Smooth muscle cell (in vitro differentiated cells): ENCODE results near the gene CTH. TPM values are rescaled to one million over a fixed set of nuclear protein-coding genes. Genes with fewer than 3 reads are reported as not detected.

Experiments used
- DNase-seq: peaks from one replicate; lab custom pipeline; 2025; ENCODE audit not compliant: unreplicated experiment; lab: John Stamatoyannopoulos, UW
- H2AFZ ChIP-seq: fragments of 200-600 bp; sonication (generic); 2 replicates; pipeline ENCODE4 v1.6.0; 2016; ENCODE audit warnings: antibody characterized with exemption, low read depth, mild to moderate bottlenecking
- H3F3A ChIP-seq: fragments of 200-600 bp; sonication (generic); 2 replicates; pipeline ENCODE4 v1.6.0; 2017; ENCODE audit warnings: antibody characterized with exemption, low read depth
- H3K27ac ChIP-seq: fragments of 200-600 bp; sonication (generic); 2 replicates; pipeline ENCODE4 v1.5.1; 2016; ENCODE audit warnings: low read depth, mild to moderate bottlenecking
- H3K27me3 ChIP-seq: fragments of 200-600 bp; sonication (generic); 2 replicates; pipeline ENCODE4 v1.6.1; 2016; ENCODE audit warnings: low read depth, mild to moderate bottlenecking
- H3K36me3 ChIP-seq: fragments of 200-600 bp; sonication (generic); 2 replicates; pipeline ENCODE4 v1.5.1; 2016; ENCODE audit warnings: low read depth
- H3K4me1 ChIP-seq: fragments of 200-600 bp; sonication (generic); 2 replicates; pipeline ENCODE4 v1.5.1; 2016; ENCODE audit warnings: low read depth
- H3K4me2 ChIP-seq: fragments of 200-600 bp; sonication (generic); 2 replicates; pipeline ENCODE4 v1.6.0; 2016; ENCODE audit warnings: mild to moderate bottlenecking
- H3K4me3 ChIP-seq: fragments of 200-600 bp; sonication (generic); 2 replicates; pipeline ENCODE4 v1.5.1; 2016; ENCODE audit warnings: mild to moderate bottlenecking
- H3K79me2 ChIP-seq: fragments of 200-600 bp; sonication (generic); 2 replicates; pipeline ENCODE4 v1.6.0; 2016; ENCODE audit warnings: low read depth, mild to moderate bottlenecking
- H3K9ac ChIP-seq: fragments of 200-600 bp; sonication (generic); 2 replicates; pipeline ENCODE4 v1.6.0; 2016; ENCODE audit warnings: low read depth
- H3K9me3 ChIP-seq: fragments of 200-600 bp; sonication (generic); replicated peaks from 2 replicates; pipeline ENCODE4 v1.5.1; 2016; ENCODE audit warnings: low read depth
- H4K20me1 ChIP-seq: fragments of 200-600 bp; sonication (generic); 2 replicates; pipeline ENCODE4 v1.6.0; 2016; ENCODE audit warnings: low read depth
- WGBS: methylation state at CpG from one replicate; pipeline ENCODE4 v1.1.7; 2016; ENCODE audit warnings: low lambda C conversion rate; 5-methylcytosine and 5-hydroxymethylcytosine counted together
- polyA plus RNA-seq: library from polyadenylated mRNA; unstranded; fragments of >200 nt; fragmentation: Nextera tagmentation; extraction: Ambion mirVana; gene quantifications from 2 replicates; pipeline ENCODE4 v1.2.1, GENCODE V29; 2016
- total RNA-seq: library from RNA; depleted of rRNA; stranded (reverse); fragments of >200 nt; gene quantifications from 2 replicates; pipeline ENCODE4 v1.2.3, GENCODE V29; 2014
- TF ChIP-seq, protein P1 (sequence below): fragments of 200-600 bp; sonication (generic); IDR thresholded peaks from 2 replicates; pipeline ENCODE4 v1.5.1; 2017; ENCODE audit warnings: borderline replicate concordance, mild to moderate bottlenecking, antibody characterized with exemption; ENCODE audit not compliant: insufficient read depth, poor library complexity, severe bottlenecking

Gene CTH
- total and polyA plus RNA-seq, 2 experiments from 2014 or later, result 6.5 to 11.9 TPM

DNA sequence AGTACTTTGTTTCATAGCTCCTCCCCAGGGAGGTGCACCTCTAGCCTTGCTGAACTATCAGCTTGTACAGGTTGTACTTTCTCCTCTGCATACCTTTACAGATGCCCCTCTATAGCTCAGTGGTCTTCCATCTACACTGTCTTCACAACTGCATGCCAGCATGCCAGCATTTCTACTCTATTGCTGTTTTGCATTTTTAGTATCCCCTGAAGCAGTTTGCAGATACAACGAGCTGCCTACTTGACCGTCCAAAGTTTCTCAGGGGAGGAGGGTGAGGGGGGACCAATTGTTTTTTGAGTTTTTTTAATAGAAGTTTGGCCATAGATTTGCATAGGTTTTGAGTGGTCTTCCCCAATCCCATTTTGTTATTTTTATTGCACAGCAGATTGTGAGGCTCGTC is 27.6 kb upstream of the CTH start:
- TF ChIP-seq, protein P1, sequence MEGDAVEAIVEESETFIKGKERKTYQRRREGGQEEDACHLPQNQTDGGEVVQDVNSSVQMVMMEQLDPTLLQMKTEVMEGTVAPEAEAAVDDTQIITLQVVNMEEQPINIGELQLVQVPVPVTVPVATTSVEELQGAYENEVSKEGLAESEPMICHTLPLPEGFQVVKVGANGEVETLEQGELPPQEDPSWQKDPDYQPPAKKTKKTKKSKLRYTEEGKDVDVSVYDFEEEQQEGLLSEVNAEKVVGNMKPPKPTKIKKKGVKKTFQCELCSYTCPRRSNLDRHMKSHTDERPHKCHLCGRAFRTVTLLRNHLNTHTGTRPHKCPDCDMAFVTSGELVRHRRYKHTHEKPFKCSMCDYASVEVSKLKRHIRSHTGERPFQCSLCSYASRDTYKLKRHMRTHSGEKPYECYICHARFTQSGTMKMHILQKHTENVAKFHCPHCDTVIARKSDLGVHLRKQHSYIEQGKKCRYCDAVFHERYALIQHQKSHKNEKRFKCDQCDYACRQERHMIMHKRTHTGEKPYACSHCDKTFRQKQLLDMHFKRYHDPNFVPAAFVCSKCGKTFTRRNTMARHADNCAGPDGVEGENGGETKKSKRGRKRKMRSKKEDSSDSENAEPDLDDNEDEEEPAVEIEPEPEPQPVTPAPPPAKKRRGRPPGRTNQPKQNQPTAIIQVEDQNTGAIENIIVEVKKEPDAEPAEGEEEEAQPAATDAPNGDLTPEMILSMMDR, result no peak
- H4K20me1 ChIP-seq, result no peaks in the 10 kb centered on the region

DNA sequence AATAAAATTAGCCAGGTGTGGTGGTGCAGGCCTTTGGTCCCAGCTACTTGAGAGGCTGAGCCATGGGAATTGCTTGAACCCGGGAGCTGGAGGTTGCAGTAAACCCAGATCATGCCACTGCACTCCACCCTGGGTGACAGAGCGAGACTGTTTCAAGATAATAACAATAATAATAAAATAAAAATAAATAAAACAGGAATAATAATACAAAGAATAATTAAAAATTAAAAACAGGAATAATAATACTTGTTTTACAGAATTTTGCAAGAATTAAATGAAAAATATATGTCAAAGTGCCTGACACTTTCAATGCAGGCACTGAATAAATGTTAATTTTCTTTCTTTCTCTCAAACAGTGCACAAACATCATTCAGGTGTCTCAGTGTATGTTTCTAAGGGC is 26.5 kb upstream of the CTH start:
- TF ChIP-seq, protein P1, result no peak
- Histone ChIP-seq H3K27ac (no peak overlapping the region), H3K79me2 (no peaks in the 10 kb centered on the region), H2AFZ (no peak overlapping the region), H3K9ac (no peak overlapping the region), H3K4me2 (no peak overlapping the region), H3K9me3 (no peaks in the 10 kb centered on the region), H3K36me3 (no peaks in the 10 kb centered on the region), H3K4me1 (no peaks in the 10 kb centered on the region), H3K4me3 (no peak overlapping the region), H3F3A (no peaks in the 10 kb centered on the region), H3K27me3 (no peaks in the 10 kb centered on the region), H4K20me1 (no peaks in the 10 kb centered on the region)
- no peak for DNase-seq
- WGBS, result 97% methylated on average over 2 of the region's 2 CpGs

More for the DNA sequence above, 27.6 kb upstream of the CTH start:
- Histone ChIP-seq H3K4me1 (no peaks in the 10 kb centered on the region), H3K9ac (no peak overlapping the region), H3K36me3 (no peaks in the 10 kb centered on the region), H3K27me3 (no peaks in the 10 kb centered on the region), H3K9me3 (no peaks in the 10 kb centered on the region), H3F3A (no peaks in the 10 kb centered on the region), H3K4me3 (no peak overlapping the region), H3K79me2 (no peaks in the 10 kb centered on the region), H3K4me2 (no peak overlapping the region), H3K27ac (no peak overlapping the region), H2AFZ (no peak overlapping the region)
- no peak for DNase-seq
- 84% methylated on average over 3 of the region's 3 CpGs for WGBS

DNA sequence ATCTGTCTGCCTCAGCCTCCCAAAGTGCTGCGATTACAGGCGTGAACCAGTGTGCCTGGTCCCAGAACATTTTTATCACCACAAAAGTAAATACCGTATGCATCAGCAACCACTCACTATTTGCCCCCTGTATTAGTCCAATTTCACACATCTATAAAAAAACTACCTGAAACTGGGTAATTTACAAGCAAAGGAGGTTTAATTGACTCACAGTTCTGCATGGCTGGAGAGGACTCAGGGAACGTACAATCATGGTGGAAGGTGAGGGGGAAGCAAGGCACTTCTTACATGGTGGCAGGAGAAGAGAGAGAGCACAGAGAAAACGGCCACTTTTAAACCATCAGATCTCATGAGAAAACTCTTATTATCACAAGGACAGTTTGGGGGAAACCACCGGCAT is 25.6 kb upstream of the CTH start:
- DNase-seq, result no peak
- H3K27ac ChIP-seq, result no peak overlapping the region
- H3F3A ChIP-seq, result no peaks in the 10 kb centered on the region
- no peaks in the 10 kb centered on the region for H3K27me3 ChIP-seq
- no peak overlapping the region for H3K4me2 ChIP-seq
- 95% methylated on average over 6 of the region's 6 CpGs for WGBS
- no peaks in the 10 kb centered on the region for H3K36me3 ChIP-seq
- H3K4me3 ChIP-seq, result no peak overlapping the region
- H3K79me2 ChIP-seq, result no peaks in the 10 kb centered on the region
- no peaks in the 10 kb centered on the region for H4K20me1 ChIP-seq
- H3K4me1 ChIP-seq, result no peaks in the 10 kb centered on the region
- TF ChIP-seq, protein P1, result no peak
- H2AFZ ChIP-seq, result no peak overlapping the region
- H3K9ac ChIP-seq, result no peak overlapping the region
- H3K9me3 ChIP-seq, result no peaks in the 10 kb centered on the region

DNA sequence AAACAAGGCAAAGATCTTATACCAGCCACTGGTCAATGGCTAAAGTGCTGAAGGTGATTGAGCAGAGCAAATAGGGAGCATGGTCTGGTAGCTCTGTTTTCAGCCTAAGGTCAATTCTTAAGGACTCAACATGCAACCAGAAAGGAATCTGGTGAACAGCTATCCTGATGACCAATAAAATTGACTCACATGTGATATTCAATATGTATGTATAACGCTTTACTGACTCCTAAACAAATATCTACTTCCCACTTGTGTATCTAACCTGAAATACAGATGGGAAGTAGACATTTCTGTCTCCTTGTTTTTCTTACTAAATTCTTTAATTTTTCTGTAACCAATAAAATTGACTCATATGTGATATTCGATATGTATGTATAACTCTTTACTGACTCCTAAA is 24.9 kb upstream of the CTH start:
- no peak overlapping the region for H3K9ac ChIP-seq
- H3K4me1 ChIP-seq, result no peaks in the 10 kb centered on the region
- H3K4me2 ChIP-seq, result no peak overlapping the region
- H4K20me1 ChIP-seq, result no peaks in the 10 kb centered on the region
- WGBS, result 91% methylated on average over 2 of the region's 2 CpGs
- no peak overlapping the region for H3K27ac ChIP-seq
- no peaks in the 10 kb centered on the region for H3K79me2 ChIP-seq
- TF ChIP-seq, protein P1, result no peak
- no peaks in the 10 kb centered on the region for H3K36me3 ChIP-seq
- no peaks in the 10 kb centered on the region for H3K27me3 ChIP-seq
- DNase-seq, result no peak
- H3F3A ChIP-seq, result no peaks in the 10 kb centered on the region
- H3K4me3 ChIP-seq, result no peak overlapping the region
- no peaks in the 10 kb centered on the region for H3K9me3 ChIP-seq
- no peak overlapping the region for H2AFZ ChIP-seq
